ENCODE results near the gene ACTA2.

- no peak for TF ChIP-seq EZH2phosphoT487 (conservative IDR thresholded peaks at IDR 0.05; ENCODE audit: low read length)
- TF ChIP-seq CTCF (IDR thresholded peaks at IDR 0.05; ENCODE audit: insufficient read depth, low read length, poor library complexity, severe bottlenecking): no peak
These were observed 53.8 kb downstream of the ACTA2 start for GRCh38 chr10:88898727-88899126.
